Measurements from ENCODE around the gene CDYL.
A peak's percentile ranks its signal among the peaks of the same experiment; 100 is the strongest.
"Not testable (repeated sequence)": the region's sequence is repeated elsewhere in the genome, so short reads cannot be mapped to it uniquely, and the experiment has no call there.

Gene CDYL

GRCh38 chr6:5004373-5005037 is 228.3 kb downstream of the CDYL start:
- Mint-ChIP-seq H3K27ac (peak overlapping the region; percentile 96), H3K9me3 (no peaks in the 10 kb centered on the region), H3K36me3 (peaks cover 5% of the 10 kb centered on the region), H3K4me3 (peak overlapping the region; percentile 89), H3K27me3 (no peaks in the 10 kb centered on the region), H3K4me1 (peaks cover 22% of the 10 kb centered on the region)
- CTCF ChIA-PET = interaction anchor here (1.0 to 2.2 kb wide), 3 partner anchors 10 to 193 kb away, joined by 3 to 7 read pairs (median 4); no protein-coding TSS in a partner anchor
- no peak for DNase-seq

GRCh38 chr6:5005038-5005433 is 228.8 kb downstream of the CDYL start:
- not testable (repeated sequence) for DNase-seq, H3K27me3 Mint-ChIP-seq, H3K4me3 Mint-ChIP-seq, H3K36me3 Mint-ChIP-seq, H3K9me3 Mint-ChIP-seq, H3K27ac Mint-ChIP-seq
- CTCF ChIA-PET = interaction anchor here (2.2 kb wide), 1 partner anchor 25 kb away, joined by 7 read pairs; no protein-coding TSS in a partner anchor
- H3K4me1 Mint-ChIP-seq = peaks cover 22% of the 10 kb centered on the region
